OCI-LY3 (cell line): ENCODE data around the gene NNAT.

Experiments used
- H2AFZ ChIP-seq: fragments of 200-600, 300-600 bp; shearing (Covaris generic); 2 replicates; pipeline ENCODE4 v1.6.0; 2014; ENCODE audit warnings: antibody characterized with exemption, low read depth, low read length
- H3K27ac ChIP-seq: fragments of 200-600, 300-600 bp; sonication (generic); 2 replicates; pipeline ENCODE4 v1.5.1; 2014; ENCODE audit warnings: mild to moderate bottlenecking, low read length, moderate library complexity, mixed read lengths
- H3K27me3 ChIP-seq: fragments of 200-600, 300-600 bp; sonication (generic); 2 replicates; pipeline ENCODE4 v1.6.1; 2014; ENCODE audit warnings: low read depth, low read length, mixed read lengths
- H3K36me3 ChIP-seq: fragments of 200-600, 300-600 bp; sonication (generic); replicated peaks from 2 replicates; pipeline ENCODE3; 2014; ENCODE audit warnings: low read depth, low read length, mixed read lengths
- H3K4me1 ChIP-seq: fragments of 300-600, 200-600 bp; sonication (generic); 2 replicates; pipeline ENCODE4 v1.6.1; 2014; ENCODE audit warnings: low read length, mixed read lengths
- H3K4me2 ChIP-seq: fragments of 200-600, 300-600 bp; sonication (generic); 2 replicates; pipeline ENCODE4 v1.6.1; 2014; ENCODE audit warnings: low read length, mixed read lengths
- H3K4me3 ChIP-seq: fragments of 300-600, 200-600 bp; sonication (generic); 2 replicates; pipeline ENCODE4 v1.5.1; 2014; ENCODE audit warnings: antibody characterized with exemption, mild to moderate bottlenecking, low read length, moderate library complexity
- H3K79me2 ChIP-seq: fragments of 300-600, 200-600 bp; shearing (Covaris generic); 2 replicates; pipeline ENCODE4 v1.6.1; 2014; ENCODE audit warnings: mild to moderate bottlenecking, low read length, mixed read lengths
- H3K9ac ChIP-seq: fragments of 300-600, 200-600 bp; shearing (Covaris generic); 2 replicates; pipeline ENCODE4 v1.6.0; 2014; ENCODE audit warnings: mild to moderate bottlenecking, low read length, moderate library complexity
- H3K9me3 ChIP-seq: fragments of 200-600, 300-600 bp; shearing (Covaris generic); 2 replicates; pipeline ENCODE4 v1.6.1; 2014; ENCODE audit warnings: low read length, mixed read lengths; ENCODE audit not compliant: insufficient read depth
- H4K20me1 ChIP-seq: fragments of 200-600, 300-600 bp; sonication (generic); 2 replicates; pipeline ENCODE4 v1.6.1; 2016; ENCODE audit warnings: low read length, mixed read lengths; ENCODE audit not compliant: insufficient read depth
- CTCF ChIP-seq: fragments of 200-600, 300-600 bp; sonication (generic); IDR thresholded peaks from 2 replicates; pipeline ENCODE4 v1.5.1; 2014; ENCODE audit warnings: antibody characterized with exemption, low read length, low read depth
- EZH2phosphoT487 ChIP-seq: fragments of 200-600 bp; shearing (Covaris generic); IDR thresholded peaks from 2 replicates; pipeline ENCODE4 v1.6.1; 2018; ENCODE audit warnings: antibody characterized with exemption, mixed run types, low read depth

NNAT gene

GRCh38 chr20:37529214-37529967, 8.3 kb downstream of the NNAT start:
- Histone ChIP-seq H3K27ac (no peak overlapping the region), H3K79me2 (peaks cover 31% of the 10 kb centered on the region), H2AFZ (no peak overlapping the region), H3K4me1 (peaks cover 25% of the 10 kb centered on the region), H3K36me3 (no peaks in the 10 kb centered on the region), H3K9me3 (no peaks in the 10 kb centered on the region), H3K4me2 (peak overlapping the region; percentile 86), H3K9ac (no peak overlapping the region), H3K27me3 (no peaks in the 10 kb centered on the region), H4K20me1 (peaks cover 5% of the 10 kb centered on the region; the same call in 1 of the 2 replicates), H3K4me3 (peak overlapping the region; percentile 80)
- TF ChIP-seq CTCF, result peak; percentile 50
- TF ChIP-seq EZH2phosphoT487, result no peak

- no peak for TF ChIP-seq EZH2phosphoT487
- TF ChIP-seq CTCF, result no peak
- Histone ChIP-seq H3K4me3 (no peak overlapping the region), H3K9ac (no peak overlapping the region), H3K9me3 (no peaks in the 10 kb centered on the region), H3K4me2 (no peak overlapping the region), H4K20me1 (peaks cover 5% of the 10 kb centered on the region; the same call in 1 of the 2 replicates), H3K4me1 (peaks cover 32% of the 10 kb centered on the region), H3K27ac (no peak overlapping the region), H3K27me3 (no peaks in the 10 kb centered on the region), H3K36me3 (no peaks in the 10 kb centered on the region), H3K79me2 (peaks cover 24% of the 10 kb centered on the region), H2AFZ (no peak overlapping the region)
Observed at GRCh38 chr20:37529968-37530600, 9.0 kb downstream of the NNAT start.

- no peaks in the 10 kb centered on the region for H3K36me3 ChIP-seq
- no peak overlapping the region for H3K27ac ChIP-seq
- peaks cover 38% of the 10 kb centered on the region for H3K4me1 ChIP-seq
- H3K4me3 ChIP-seq, result no peak overlapping the region
- TF ChIP-seq CTCF (no peak), EZH2phosphoT487 (no peak)
- H2AFZ ChIP-seq, result no peak overlapping the region
- H3K4me2 ChIP-seq, result no peak overlapping the region
- H3K79me2 ChIP-seq, result peaks cover 18% of the 10 kb centered on the region
- H4K20me1 ChIP-seq, result peaks cover under 1% of the 10 kb centered on the region; the same call in 1 of the 2 replicates
- no peaks in the 10 kb centered on the region for H3K9me3 ChIP-seq
- no peaks in the 10 kb centered on the region for H3K27me3 ChIP-seq
- no peak overlapping the region for H3K9ac ChIP-seq
Observed at GRCh38 chr20:37530696-37531095, 9.6 kb downstream of the NNAT start.

- Histone ChIP-seq H4K20me1 (no peaks in the 10 kb centered on the region), H3K9me3 (no peaks in the 10 kb centered on the region), H3K4me3 (no peak overlapping the region), H3K27ac (no peak overlapping the region), H3K79me2 (peaks cover 7% of the 10 kb centered on the region), H3K4me2 (no peak overlapping the region), H3K4me1 (peaks cover 38% of the 10 kb centered on the region), H3K9ac (no peak overlapping the region), H3K36me3 (no peaks in the 10 kb centered on the region), H3K27me3 (no peaks in the 10 kb centered on the region), H2AFZ (no peak overlapping the region)
- TF ChIP-seq EZH2phosphoT487 (no peak), CTCF (no peak)
Observed at GRCh38 chr20:37531856-37532255, 10.8 kb downstream of the NNAT start.
